Measurements from ENCODE around the gene KRTAP17-1. TPM values are rescaled to one million over a fixed set of nuclear protein-coding genes. Genes with fewer than 3 reads are reported as not detected.
A peak's percentile ranks its signal among the peaks of the same experiment; 100 is the strongest.
"Not testable (repeated sequence)": the region's sequence is repeated elsewhere in the genome, so short reads cannot be mapped to it uniquely, and the experiment has no call there.

Gene KRTAP17-1
- total RNA-seq, 1 donor = not detected

DNA sequence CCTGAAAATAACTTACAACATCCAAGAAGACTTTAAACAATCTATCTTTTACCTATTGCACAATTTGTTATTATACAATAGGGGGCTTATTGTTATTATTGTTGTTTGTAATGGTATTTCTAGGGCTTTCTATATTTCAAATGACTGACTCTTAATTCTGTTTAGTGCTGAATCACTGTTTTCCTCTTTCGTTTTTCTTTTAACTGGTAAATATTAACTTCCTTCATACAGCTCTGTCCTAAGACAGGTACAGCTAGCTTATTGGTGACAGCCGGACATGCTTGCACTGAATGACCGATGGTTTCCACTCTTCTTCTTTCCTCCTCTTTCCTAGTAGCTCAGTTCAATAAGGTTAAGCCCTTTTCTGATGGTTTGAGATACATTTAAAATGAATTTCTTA is 28.5 kb downstream of the KRTAP17-1 start:
- TF ChIP-seq CTCF (IDR thresholded peaks at IDR 0.05; ENCODE audit: insufficient read depth, low read depth, low read length) = no peak
- H3K4me3 ChIP-seq (ENCODE audit: low read depth, low read length) = no peak overlapping the region
- peak; percentile 8 for DNase-seq (ENCODE audit: low read depth)

DNA sequence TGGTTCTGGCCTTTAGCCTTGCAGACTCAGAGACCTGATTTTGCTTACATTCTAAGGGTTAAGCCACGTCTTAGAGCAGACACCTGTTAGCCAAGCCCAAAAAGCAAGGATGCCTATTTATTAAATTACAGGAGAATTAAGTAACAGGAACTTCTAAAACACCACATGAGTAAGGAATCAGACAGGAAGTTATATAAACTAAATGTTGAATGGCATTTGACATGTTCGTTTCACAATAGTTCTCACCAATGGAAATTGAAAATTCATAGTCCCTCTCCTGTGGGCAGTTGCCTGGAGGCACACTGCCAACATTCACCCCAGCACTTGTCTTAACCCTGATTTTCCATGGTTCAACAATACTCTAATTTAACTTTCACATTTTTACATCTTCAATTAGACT is 31.0 kb downstream of the KRTAP17-1 start:
- peak; percentile 3 for DNase-seq (ENCODE audit: low read depth)
- TF ChIP-seq CTCF (IDR thresholded peaks at IDR 0.05; ENCODE audit: insufficient read depth, low read depth, low read length) = no peak
- no peak overlapping the region for H3K4me3 ChIP-seq (ENCODE audit: low read depth, low read length)

DNA sequence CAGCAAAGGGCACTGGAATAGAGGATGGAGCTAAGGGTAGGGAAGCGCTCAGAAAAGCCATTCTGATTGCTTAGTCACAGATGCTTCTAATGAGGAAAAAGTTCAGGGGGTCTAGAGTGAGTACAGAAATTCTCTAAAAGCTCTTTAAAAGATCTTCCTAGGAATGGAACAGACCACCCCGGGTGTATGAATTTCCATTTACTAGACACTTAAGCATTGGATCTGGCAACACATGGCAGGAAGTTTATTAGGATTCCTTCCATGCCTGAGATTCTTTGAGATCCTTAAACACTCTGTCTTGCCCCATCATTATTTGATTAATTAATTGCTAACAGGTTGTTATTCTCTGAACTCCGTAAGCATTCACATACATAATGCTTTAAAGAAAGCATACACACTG is 31.5 kb downstream of the KRTAP17-1 start:
- H3K4me3 ChIP-seq (ENCODE audit: low read depth, low read length) = no peak overlapping the region
- peak; percentile 48 for DNase-seq (ENCODE audit: low read depth)
- TF ChIP-seq CTCF (IDR thresholded peaks at IDR 0.05; ENCODE audit: insufficient read depth, low read depth, low read length) = no peak

- TF ChIP-seq CTCF (IDR thresholded peaks at IDR 0.05; ENCODE audit: insufficient read depth, low read depth, low read length) = no peak
- DNase-seq (ENCODE audit: low read depth) = no peak
Observed at GRCh38 chr17:41278176-41278955, 37.1 kb downstream of the KRTAP17-1 start.

GRCh38 chr17:41275648-41276190 is 39.8 kb downstream of the KRTAP17-1 start, which contains the start of gene KRTAP9-7:
Gene KRTAP9-7, plus strand, starts transcription at chr17:41275698. Its CDS starts 0 bp downstream, at chr17:41275698.
- not testable (repeated sequence) for DNase-seq (ENCODE audit: low read depth); H3K4me3 ChIP-seq (ENCODE audit: low read depth, low read length)

More at GRCh38 chr17:41278176-41278955, 37.1 kb downstream of the KRTAP17-1 start:
- no peak overlapping the region for H3K4me3 ChIP-seq (ENCODE audit: low read depth, low read length)

GRCh38 chr17:41271858-41272257 is 43.7 kb downstream of the KRTAP17-1 start:
- no peak overlapping the region for H3K4me3 ChIP-seq (ENCODE audit: low read depth, low read length)
- no peak for TF ChIP-seq CTCF (IDR thresholded peaks at IDR 0.05; ENCODE audit: insufficient read depth, low read depth, low read length)
- no peak for DNase-seq (ENCODE audit: low read depth)

DNA sequence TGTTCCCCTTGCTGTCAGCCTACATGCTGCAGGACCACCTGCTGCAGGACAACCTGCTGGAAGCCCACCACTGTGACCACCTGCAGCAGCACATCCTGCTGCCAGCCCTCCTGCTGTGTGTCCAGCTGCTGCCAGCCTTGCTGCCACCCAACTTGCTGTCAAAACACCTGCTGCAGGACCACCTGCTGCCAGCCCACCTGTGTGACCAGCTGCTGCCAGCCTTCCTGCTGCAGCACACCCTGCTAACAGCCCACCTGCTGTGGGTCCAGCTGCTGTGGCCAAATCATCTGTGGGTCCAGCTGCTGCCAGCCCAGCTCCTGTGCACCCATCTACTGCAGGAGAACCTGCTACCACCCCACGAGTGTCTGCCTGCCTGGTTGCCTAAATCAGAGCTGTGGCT is 44.2 kb downstream of the KRTAP17-1 start:
- not testable (repeated sequence) for DNase-seq (ENCODE audit: low read depth); H3K4me3 ChIP-seq (ENCODE audit: low read depth, low read length)

GRCh38 chr17:41267711-41268110 is 47.8 kb downstream of the KRTAP17-1 start:
- no peak overlapping the region for H3K4me3 ChIP-seq (ENCODE audit: low read depth, low read length)
- TF ChIP-seq CTCF (IDR thresholded peaks at IDR 0.05; ENCODE audit: insufficient read depth, low read depth, low read length) = no peak
- no peak for DNase-seq (ENCODE audit: low read depth)

All from fibroblast of villous mesenchyme (primary cell).